ENCODE results near the gene KLRC2.
"Not testable (repeated sequence)": the region's sequence is repeated elsewhere in the genome, so short reads cannot be mapped to it uniquely, and the experiment has no call there.

KLRC2 gene

DNA sequence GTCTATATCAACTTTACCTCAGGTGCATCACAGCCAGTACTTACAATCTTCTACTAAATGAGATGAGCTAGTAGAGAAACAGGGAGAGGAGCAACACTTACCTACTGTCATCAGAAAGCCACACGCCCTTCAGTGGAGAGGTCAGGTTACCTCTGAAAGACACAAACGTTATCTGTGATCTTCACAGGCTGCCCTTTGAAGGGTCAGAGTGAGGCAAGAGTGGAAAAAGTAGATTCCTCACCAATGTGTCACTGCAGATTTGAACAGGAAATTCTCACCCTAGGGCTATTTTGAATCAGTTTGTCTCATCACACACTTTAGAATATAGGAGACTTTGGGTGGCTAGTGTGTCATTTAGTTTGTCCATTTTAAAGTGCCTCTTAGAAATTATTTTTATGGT, 1.8 kb upstream of the KLRC2 start:
- H3K9me3 ChIP-seq (ENCODE audit: low read length); H3K4me3 ChIP-seq (ENCODE audit: low read length); H3K27me3 ChIP-seq (ENCODE audit: insufficient read depth, low read length); H3K4me1 ChIP-seq (ENCODE audit: insufficient read depth, low read length); H2AFZ ChIP-seq (ENCODE audit: low read depth, low read length); H3K36me3 ChIP-seq (ENCODE audit: insufficient read depth, low read length): not testable (repeated sequence)

DNA sequence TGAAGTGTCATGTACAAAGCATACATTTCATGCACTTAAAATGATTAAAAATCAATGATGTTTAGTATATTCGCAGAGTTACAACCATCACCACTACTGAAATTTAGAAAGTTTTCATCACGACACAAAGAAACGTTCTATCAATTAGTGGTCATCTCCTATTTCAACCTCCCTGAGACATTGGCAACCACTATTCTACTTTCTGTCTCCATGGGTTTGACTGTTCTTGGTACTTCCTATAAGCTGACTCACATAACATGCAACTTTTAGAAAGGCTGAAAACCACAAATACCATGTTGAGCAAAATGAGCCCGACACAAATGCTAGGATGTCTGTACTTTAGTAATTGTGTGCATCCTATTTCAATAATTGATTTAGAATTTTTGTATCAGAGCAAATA, 5.2 kb downstream of the KLRC2 start:
- not testable (repeated sequence) for H2AFZ ChIP-seq (ENCODE audit: low read depth, low read length); H3K4me1 ChIP-seq (ENCODE audit: insufficient read depth, low read length); H3K4me3 ChIP-seq (ENCODE audit: low read length); H3K27me3 ChIP-seq (ENCODE audit: insufficient read depth, low read length); H3K9me3 ChIP-seq (ENCODE audit: low read length); H3K36me3 ChIP-seq (ENCODE audit: insufficient read depth, low read length)

DNA sequence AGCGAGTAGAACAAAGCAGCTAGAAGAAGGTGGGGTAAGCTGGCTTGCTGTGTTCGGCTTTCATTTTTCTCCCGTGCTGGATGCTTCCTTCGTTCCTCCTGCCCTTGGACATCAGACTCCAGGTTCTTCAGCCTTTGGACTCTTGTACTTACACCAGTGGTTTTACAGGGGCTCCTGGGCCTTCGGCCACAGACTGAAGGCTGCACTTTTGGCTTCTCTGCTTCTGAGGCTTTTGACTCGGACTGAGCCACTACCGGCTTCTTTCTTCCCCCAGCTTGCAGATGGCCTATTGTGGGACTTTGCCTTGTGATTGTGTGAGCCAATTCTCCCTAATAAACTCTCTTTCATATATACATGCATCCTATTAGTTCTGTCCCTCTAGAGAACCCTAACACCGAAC, 9.9 kb downstream of the KLRC2 start:
- H3K36me3 ChIP-seq (ENCODE audit: insufficient read depth, low read length); H2AFZ ChIP-seq (ENCODE audit: low read depth, low read length); H3K4me1 ChIP-seq (ENCODE audit: insufficient read depth, low read length); H3K4me3 ChIP-seq (ENCODE audit: low read length); H3K9me3 ChIP-seq (ENCODE audit: low read length); H3K27me3 ChIP-seq (ENCODE audit: insufficient read depth, low read length): not testable (repeated sequence)

DNA sequence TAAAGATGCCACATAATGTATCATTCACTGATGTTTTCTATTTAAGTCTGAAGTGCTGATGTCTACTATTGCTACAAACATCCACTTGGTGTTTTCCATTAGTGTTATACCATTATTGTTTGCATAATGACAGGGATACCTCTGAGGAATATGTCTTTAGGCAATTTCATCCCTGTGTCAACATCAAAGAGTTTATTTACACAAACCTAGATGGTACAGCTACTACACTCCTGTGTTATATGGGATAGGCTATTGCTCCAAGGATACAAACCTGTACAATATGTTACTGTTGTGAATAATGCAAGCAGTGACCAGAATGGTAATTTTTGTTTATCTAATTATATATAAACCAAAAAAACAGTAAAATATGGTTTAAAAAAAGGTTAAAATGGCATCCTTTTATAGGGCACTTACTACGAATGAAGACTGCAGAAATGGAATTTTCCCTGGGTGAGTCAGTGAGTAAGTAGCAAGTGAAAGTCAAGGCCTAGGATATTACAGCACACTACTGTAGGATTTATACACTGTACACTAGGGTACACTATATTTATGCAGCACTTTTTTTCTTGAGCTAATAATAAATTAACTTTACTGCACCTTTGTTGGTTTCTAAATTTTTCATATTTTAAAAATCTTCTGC, 11.4 kb downstream of the KLRC2 start:
- not testable (repeated sequence) for H2AFZ ChIP-seq (ENCODE audit: low read depth, low read length); H3K9me3 ChIP-seq (ENCODE audit: low read length); H3K36me3 ChIP-seq (ENCODE audit: insufficient read depth, low read length); H3K27me3 ChIP-seq (ENCODE audit: insufficient read depth, low read length); H3K4me3 ChIP-seq (ENCODE audit: low read length); H3K4me1 ChIP-seq (ENCODE audit: insufficient read depth, low read length)

DNA sequence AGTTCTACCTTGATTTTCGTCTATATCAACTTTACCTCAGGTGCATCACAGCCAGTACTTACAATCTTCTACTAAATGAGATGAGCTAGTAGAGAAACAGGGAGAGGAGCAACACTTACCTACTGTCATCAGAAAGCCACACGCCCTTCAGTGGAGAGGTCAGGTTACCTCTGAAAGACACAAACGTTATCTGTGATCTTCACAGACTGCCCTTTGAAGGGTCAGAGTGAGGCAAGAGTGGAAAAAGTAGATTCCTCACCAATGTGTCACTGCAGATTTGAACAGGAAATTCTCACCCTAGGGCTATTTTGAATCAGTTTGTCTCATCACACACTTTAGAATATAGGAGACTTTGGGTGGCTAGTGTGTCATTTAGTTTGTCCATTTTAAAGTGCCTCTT, 13.7 kb downstream of the KLRC2 start:
- not testable (repeated sequence) for H3K4me1 ChIP-seq (ENCODE audit: insufficient read depth, low read length); H2AFZ ChIP-seq (ENCODE audit: low read depth, low read length)

DNA sequence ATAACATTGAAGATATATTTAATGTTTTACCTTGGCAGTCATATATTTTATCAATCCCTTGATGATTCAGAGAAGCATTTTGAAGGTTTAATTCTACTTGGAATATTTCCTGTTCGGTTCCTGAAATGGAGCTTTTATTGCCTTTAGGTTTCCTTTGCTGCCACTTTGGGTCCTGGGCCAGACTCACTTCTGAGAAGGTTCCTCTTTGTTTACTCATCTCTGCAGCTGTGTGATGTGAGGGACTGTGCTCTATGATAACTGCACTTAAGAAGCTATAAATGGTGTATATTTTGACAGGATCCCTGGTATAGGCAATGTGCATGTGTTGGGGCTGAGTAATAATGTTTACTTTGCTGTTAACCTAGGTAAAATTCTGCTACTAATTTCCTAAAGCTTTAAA, 15.5 kb downstream of the KLRC2 start, which contains the start of gene KLRC3:
Gene KLRC3 (minus strand): TSS at position 262 of the 400 bp plus-strand sequence. CDS start 45 bp downstream, at position 217.
- H3K27me3 ChIP-seq (ENCODE audit: insufficient read depth, low read length); H2AFZ ChIP-seq (ENCODE audit: low read depth, low read length); H3K9me3 ChIP-seq (ENCODE audit: low read length); H3K36me3 ChIP-seq (ENCODE audit: insufficient read depth, low read length); H3K4me1 ChIP-seq (ENCODE audit: insufficient read depth, low read length); H3K4me3 ChIP-seq (ENCODE audit: low read length): not testable (repeated sequence)

More for the DNA sequence above, 13.7 kb downstream of the KLRC2 start:
- not testable (repeated sequence) for H3K9me3 ChIP-seq (ENCODE audit: low read length); H3K27me3 ChIP-seq (ENCODE audit: insufficient read depth, low read length); H3K4me3 ChIP-seq (ENCODE audit: low read length); H3K36me3 ChIP-seq (ENCODE audit: insufficient read depth, low read length)

DNA sequence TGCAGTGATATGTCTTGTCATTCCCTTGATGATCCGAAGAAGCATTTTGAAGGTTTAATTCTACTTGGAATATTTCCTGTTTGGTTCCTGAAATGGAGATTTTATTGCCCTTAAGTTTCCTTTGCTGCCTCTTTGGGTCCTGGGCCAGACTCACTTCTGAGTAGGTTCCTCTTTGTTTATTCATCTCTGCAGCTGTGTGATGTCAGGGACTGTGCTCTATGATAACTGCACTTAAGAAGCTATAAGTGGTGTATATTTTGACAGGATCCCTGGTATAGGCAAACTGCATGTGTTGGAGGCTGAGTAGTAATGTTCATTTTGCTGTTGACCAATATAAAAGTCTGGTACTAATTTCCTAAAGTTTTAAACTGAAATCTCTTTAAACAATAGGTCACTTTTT, 26.4 kb downstream of the KLRC2 start, which contains the start of gene KLRC4:
Gene KLRC4 (minus strand): TSS at position 366 of the 400 bp plus-strand sequence. CDS start 182 bp downstream, at position 184.
- Histone ChIP-seq H3K36me3 (ENCODE audit: insufficient read depth, low read length) (no peaks in the 10 kb centered on the region), H3K27me3 (ENCODE audit: insufficient read depth, low read length) (no peaks in the 10 kb centered on the region), H3K9me3 (ENCODE audit: low read length) (no peaks in the 10 kb centered on the region), H3K4me3 (ENCODE audit: low read length) (no peak within 1 kb of the TSS), H3K4me1 (ENCODE audit: insufficient read depth, low read length) (no peaks in the 10 kb centered on the region), H2AFZ (ENCODE audit: low read depth, low read length) (no peak within 1 kb of the TSS)

DNA sequence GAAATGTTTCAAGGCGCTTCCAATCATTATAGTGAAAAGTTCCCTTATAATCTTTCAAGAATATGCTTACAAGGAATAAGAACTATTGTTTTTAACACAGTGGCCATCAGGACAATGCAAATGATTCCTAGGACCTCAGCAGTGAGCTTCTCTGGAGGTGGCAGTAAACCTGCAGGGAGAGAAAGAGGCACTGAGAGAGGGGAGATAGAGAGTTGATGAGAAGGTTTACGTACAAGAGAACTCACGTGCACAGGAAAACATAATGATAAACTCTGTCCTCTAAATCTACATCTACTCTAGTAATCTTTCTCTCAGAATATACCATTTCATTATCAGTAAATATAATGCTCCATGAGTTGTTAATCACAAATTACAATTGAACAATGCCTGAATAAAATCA, 27.0 kb downstream of the KLRC2 start:
- H2AFZ ChIP-seq (ENCODE audit: low read depth, low read length) = no peak overlapping the region
- H3K27me3 ChIP-seq (ENCODE audit: insufficient read depth, low read length) = no peaks in the 10 kb centered on the region
- H3K4me3 ChIP-seq (ENCODE audit: low read length) = no peak overlapping the region
- H3K9me3 ChIP-seq (ENCODE audit: low read length) = no peaks in the 10 kb centered on the region
- no peaks in the 10 kb centered on the region for H3K4me1 ChIP-seq (ENCODE audit: insufficient read depth, low read length)
- no peaks in the 10 kb centered on the region for H3K36me3 ChIP-seq (ENCODE audit: insufficient read depth, low read length)

DNA sequence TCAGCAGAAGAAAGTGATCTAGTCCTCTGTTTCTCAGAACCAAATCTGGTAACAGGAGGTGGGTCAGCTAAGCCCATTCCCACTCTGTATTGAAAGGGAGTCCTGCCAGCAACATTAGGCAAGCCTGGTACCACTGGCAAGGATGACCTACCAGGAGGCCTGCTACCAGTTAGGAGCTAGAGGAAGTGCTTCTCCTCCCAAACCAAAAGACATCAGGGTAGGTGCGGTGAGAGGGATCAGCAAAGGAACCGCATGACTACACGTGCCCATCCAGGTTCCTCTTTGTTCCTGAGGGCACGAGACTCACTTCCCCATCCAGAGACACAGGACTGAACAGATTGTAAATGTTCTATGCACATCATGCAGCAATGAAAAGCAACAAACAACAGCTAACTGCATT, 29.1 kb downstream of the KLRC2 start:
- no peak overlapping the region for H2AFZ ChIP-seq (ENCODE audit: low read depth, low read length)
- no peaks in the 10 kb centered on the region for H3K36me3 ChIP-seq (ENCODE audit: insufficient read depth, low read length)
- no peaks in the 10 kb centered on the region for H3K27me3 ChIP-seq (ENCODE audit: insufficient read depth, low read length)
- H3K4me3 ChIP-seq (ENCODE audit: low read length) = no peak overlapping the region
- no peaks in the 10 kb centered on the region for H3K4me1 ChIP-seq (ENCODE audit: insufficient read depth, low read length)
- no peaks in the 10 kb centered on the region for H3K9me3 ChIP-seq (ENCODE audit: low read length)

DNA sequence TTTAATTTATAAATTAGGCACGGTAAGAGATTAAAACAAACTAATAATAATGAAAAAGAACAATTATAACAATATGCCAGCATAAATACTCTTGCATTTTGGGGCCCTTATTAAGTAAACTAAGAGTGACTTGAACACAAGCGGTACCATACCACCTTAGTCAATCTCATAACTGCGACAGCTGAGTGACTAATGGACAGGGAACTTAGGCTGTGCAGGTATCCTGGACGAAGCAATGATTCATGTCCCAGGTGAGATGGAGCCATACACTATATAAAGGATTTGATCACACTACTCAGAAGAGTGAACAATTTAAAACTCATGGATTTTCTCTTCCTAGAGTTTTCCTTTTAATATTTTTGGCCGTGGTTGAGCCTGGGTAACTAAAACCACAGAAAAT, 30.5 kb downstream of the KLRC2 start:
- Histone ChIP-seq H3K4me3 (ENCODE audit: low read length) (no peak overlapping the region), H3K4me1 (ENCODE audit: insufficient read depth, low read length) (no peaks in the 10 kb centered on the region), H2AFZ (ENCODE audit: low read depth, low read length) (no peak overlapping the region), H3K36me3 (ENCODE audit: insufficient read depth, low read length) (no peaks in the 10 kb centered on the region), H3K27me3 (ENCODE audit: insufficient read depth, low read length) (no peaks in the 10 kb centered on the region), H3K9me3 (ENCODE audit: low read length) (no peaks in the 10 kb centered on the region)

DNA sequence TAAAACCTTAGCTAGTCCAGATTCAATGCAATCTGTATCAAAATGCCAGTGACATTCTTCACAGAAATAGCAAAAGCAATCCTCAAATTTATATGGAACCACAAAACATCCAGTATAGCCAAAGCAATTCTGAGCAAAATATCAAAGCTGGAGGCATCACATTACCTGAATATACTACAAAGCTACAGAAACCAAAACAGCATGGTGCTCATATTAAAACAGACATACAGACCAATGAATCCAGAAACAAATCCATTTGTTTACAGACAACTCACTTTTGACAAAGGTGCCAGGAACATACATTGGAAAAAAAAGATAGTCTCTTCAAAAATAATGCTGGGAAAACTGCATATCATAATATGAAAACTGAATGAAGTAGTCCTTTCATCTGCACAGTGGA, 31.0 kb downstream of the KLRC2 start:
- Histone ChIP-seq H3K27me3 (ENCODE audit: insufficient read depth, low read length) (no peaks in the 10 kb centered on the region), H3K4me3 (ENCODE audit: low read length) (no peak overlapping the region), H3K4me1 (ENCODE audit: insufficient read depth, low read length) (no peaks in the 10 kb centered on the region), H3K36me3 (ENCODE audit: insufficient read depth, low read length) (no peaks in the 10 kb centered on the region), H3K9me3 (ENCODE audit: low read length) (no peaks in the 10 kb centered on the region), H2AFZ (ENCODE audit: low read depth, low read length) (no peak overlapping the region)

DNA sequence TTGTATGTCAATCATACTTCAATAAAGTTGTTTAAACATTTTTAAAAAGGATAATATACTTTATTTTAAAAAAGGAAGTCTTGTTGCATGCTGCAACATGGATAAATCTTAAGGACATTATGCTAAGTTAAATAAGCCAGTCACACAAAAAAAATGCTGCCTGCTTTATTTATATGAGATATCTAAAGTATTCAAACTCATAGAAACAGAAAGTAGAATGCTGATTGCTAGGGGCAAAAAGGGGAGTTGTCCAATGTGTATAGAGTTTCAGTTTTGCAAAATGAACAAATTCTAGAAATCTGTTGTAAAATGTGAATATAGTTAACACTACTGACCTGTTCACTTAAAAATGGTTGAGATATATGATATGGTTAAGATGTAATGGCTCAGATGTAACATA, 35.0 kb downstream of the KLRC2 start:
- H3K4me1 ChIP-seq (ENCODE audit: insufficient read depth, low read length) = no peaks in the 10 kb centered on the region
- H2AFZ ChIP-seq (ENCODE audit: low read depth, low read length) = no peak overlapping the region
- H3K27me3 ChIP-seq (ENCODE audit: insufficient read depth, low read length) = no peaks in the 10 kb centered on the region
- H3K9me3 ChIP-seq (ENCODE audit: low read length) = no peaks in the 10 kb centered on the region
- no peaks in the 10 kb centered on the region for H3K36me3 ChIP-seq (ENCODE audit: insufficient read depth, low read length)
- H3K4me3 ChIP-seq (ENCODE audit: low read length) = no peak overlapping the region

DNA sequence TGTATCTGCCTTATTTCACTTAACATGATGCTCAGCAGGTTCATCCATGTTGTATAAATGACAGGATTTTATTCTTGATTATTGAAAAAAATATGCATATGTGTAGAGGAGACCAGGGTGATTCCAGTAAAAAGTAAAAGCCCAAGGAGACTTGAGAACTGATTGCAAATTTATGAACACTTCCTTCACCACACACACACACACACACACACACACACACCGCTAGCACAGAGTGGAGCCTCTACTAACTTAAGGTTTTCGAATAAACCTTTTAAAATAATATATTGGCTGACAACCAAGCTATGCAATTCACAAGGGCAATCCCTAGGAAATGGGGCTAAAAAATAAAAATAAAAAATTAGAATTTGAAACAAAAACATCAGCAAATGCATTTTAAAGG, 37.6 kb downstream of the KLRC2 start:
- Histone ChIP-seq H3K4me1 (ENCODE audit: insufficient read depth, low read length) (no peaks in the 10 kb centered on the region), H3K4me3 (ENCODE audit: low read length) (no peak overlapping the region), H2AFZ (ENCODE audit: low read depth, low read length) (no peak overlapping the region), H3K36me3 (ENCODE audit: insufficient read depth, low read length) (no peaks in the 10 kb centered on the region), H3K27me3 (ENCODE audit: insufficient read depth, low read length) (no peaks in the 10 kb centered on the region), H3K9me3 (ENCODE audit: low read length) (no peaks in the 10 kb centered on the region)

DNA sequence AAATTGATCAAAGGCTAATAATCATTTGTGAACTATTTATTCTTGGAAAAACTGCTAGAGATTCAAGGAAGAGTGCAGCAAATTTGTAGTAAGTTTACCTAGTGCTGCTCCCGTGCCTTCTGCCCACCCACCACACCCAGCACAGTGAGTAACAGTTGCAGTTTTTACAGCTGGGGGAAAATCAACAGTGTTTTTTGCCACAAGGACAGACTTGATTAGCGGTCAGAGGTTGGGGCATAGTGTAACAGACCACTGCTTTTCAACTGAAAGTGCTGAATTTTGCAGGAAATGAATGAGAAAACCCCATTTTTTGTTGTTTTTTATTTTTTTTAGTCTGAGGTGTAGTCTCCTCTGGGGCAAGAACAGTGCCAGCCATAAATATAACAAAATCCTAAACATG, 38.5 kb downstream of the KLRC2 start:
- Histone ChIP-seq H3K4me1 (ENCODE audit: insufficient read depth, low read length) (no peaks in the 10 kb centered on the region), H3K9me3 (ENCODE audit: low read length) (no peaks in the 10 kb centered on the region), H3K4me3 (ENCODE audit: low read length) (no peak overlapping the region), H3K27me3 (ENCODE audit: insufficient read depth, low read length) (no peaks in the 10 kb centered on the region), H3K36me3 (ENCODE audit: insufficient read depth, low read length) (no peaks in the 10 kb centered on the region), H2AFZ (ENCODE audit: low read depth, low read length) (no peak overlapping the region)
